A549 treated with RU486 at 1 μM for 4 hours (cell line): ENCODE measurements around the gene WRAP53. TPM values are rescaled to one million over a fixed set of nuclear protein-coding genes. Genes with fewer than 3 reads are reported as not detected.

Source experiments
- total RNA-seq: library from RNA; stranded (reverse); fragments of 200-300 nt; extraction: Qiagen RNA extraction; gene quantifications from 5 replicates; pipeline ENCODE4 v1.2.3, GENCODE V29; 2022; ENCODE audit warnings: low read depth

WRAP53 gene
- total RNA-seq, result 33.8 to 47.6 TPM (median 43.3 TPM) in 5 replicates

DNA sequence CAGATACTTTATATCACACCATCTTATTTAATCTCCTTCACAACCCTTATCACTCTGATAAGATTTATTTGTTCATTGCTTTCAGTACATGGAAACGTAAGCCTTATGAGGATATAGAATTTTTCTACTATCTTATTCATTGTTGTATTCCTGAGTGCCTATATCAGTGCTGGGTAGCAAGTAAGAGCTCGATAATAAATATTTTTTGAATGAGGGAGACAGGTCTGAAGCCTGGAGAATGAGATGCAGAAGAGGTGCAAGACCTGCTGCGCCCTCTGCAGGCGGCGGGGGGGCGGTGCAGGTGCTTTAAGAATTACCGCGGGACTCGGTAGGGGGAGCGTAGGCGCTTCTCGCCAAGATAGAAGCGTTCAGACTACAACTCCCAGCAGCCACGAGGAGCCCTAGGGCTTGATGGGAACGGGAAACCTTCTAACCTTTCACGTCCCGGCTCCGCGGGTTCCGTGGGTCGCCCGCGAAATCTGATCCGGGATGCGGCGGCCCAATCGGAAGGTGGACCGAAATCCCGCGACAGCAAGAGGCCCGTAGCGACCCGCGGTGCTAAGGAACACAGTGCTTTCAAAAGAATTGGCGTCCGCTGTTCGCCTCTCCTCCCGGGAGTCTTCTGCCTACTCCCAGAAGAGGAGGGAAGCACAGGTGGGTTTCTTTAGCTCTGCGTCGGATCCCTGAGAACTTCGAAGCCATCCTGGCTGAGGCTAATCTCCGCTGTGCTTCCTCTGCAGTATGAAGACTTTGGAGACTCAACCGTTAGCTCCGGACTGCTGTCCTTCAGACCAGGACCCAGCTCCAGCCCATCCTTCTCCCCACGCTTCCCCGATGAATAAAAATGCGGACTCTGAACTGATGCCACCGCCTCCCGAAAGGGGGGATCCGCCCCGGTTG is at the start of gene WRAP53:
Gene WRAP53 (plus strand): TSS at position 570 of the 900 bp plus-strand sequence. CDS start 172 bp downstream, at position 742.

DNA sequence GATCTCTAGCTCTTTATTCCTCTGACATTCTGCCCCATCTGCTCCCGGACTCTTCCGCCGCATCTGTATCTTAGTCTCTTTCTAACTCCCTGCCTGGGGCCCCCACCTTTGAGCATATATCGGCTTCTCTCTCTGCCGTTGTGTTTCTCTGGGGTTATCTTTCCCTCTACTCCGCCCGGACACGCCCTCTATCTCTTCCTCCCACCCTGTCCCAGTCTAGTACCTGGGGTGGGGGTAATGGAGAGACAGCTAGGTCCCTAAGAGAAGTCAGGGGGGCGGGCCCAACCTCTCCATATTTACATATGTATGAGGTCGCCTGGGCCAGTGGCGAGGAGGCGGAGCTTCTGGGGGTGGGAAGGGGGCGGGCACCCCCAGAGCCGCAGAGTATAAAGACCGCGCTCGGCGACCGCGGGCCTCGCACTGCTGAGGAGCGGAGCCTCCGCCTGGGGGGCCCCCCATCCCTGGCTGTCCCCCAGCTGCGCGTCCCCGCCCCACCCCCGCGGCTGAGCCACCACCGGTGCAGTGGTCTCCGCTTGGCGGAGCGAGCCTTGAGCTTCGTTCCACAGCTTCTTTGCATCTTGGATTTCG is 37.7 kb upstream of the WRAP53 start, which contains the start of gene ATP1B2:
Gene ATP1B2 (plus strand): TSS at position 418 of the 588 bp plus-strand sequence. CDS start 593 bp downstream, outside the sequence.

DNA sequence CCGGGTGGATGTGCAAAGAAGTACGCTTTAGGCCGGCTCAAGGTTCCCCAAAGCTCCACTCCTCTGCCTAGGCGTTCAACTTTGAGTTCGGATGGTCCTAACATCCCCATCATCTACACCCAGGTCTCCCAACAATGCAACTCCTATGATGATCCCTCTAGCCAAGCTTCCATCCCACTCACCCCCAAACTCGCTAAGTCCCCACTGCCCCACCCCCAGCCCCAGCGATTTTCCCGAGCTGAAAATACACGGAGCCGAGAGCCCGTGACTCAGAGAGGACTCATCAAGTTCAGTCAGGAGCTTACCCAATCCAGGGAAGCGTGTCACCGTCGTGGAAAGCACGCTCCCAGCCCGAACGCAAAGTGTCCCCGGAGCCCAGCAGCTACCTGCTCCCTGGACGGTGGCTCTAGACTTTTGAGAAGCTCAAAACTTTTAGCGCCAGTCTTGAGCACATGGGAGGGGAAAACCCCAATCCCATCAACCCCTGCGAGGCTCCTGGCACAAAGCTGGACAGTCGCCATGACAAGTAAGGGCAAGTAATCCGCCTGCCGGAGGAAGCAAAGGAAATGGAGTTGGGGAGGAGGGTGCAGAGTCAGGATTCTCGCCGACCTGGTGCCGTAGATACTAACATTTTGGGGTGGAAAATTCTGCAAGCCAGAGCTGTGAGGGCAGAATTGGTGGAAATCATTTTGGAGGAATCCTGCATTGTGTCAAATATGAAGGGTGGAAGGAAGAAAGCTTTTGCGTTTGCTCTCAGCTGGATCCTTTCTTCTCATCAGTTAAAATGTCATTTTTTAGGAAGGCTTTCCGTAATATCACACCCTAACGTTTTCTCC is 987 bp upstream of the WRAP53 start, which contains the start of gene TP53:
Gene TP53 (minus strand): TSS at position 419 of the 836 bp plus-strand sequence. CDS start 10,896 bp downstream, outside the sequence.

GRCh38 chr17:7704601-7705268 is 16.5 kb downstream of the WRAP53 start, which contains the start of gene EFNB3:
TSS of gene EFNB3 (plus strand) at chr17:7705202. CDS start at chr17:7705599, 397 bp downstream.

DNA sequence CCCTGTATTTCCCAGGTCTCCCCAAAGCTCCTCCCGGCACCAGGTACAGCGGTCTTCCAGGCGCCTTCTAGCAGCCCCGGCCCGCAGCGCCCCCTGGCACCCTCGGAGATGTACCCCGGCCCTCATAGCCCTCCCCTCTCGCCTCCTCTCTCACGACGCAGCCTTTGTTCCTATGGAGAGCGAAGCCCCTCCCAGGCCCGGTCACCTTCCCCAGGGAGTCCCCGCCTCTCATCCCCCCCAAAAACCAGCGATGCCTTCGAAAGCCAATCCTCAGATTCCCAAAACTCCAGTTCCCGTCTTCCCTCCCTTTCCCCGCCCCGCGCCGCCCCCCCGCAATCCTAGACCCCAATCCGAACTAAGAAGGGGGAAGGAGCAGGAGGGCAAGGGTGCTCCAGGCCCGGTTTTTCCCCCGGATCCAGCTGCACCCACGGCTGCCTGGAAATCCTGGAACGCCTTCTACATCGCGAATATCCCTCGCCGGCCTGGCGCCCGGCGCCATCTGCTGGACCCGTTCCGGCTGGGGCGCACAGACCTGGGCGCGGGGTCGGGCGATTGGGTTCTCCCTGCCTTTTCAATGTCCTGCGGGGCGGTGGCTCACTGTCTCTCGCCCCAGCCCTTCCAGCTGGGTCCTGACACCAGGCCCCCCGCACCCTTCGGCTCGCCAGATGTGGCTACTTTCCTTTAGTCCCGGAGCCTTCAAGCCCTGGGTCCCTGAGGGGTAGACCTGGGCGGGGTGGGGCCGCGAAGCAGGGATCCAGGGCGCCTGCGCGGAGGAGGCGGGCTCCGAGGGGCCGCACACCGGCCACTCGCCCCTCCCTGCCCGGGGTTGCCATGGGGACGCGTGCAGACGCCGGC is 28.9 kb downstream of the WRAP53 start, which contains the start of gene DNAH2:
Gene DNAH2 (plus strand): TSS at position 844 of the 855 bp plus-strand sequence. CDS start 1,991 bp downstream, outside the sequence.

Other genes starting within 250 kb of the WRAP53 start
- 0.74 to 1.4 TPM (median 1.2 TPM) in 5 replicates for gene FGF11, start 249.0 kb upstream of the WRAP53 start, total RNA-seq
- 5.7 to 8.0 TPM (median 7.2 TPM) in 5 replicates for gene CHRNB1, start 243.4 kb upstream of the WRAP53 start, total RNA-seq
- 17.8 to 24.3 TPM (median 22.7 TPM) in 5 replicates for gene ZBTB4, start 208.8 kb upstream of the WRAP53 start, total RNA-seq
- not detected in 5 replicates for gene SLC35G6, start 207.0 kb upstream of the WRAP53 start, total RNA-seq
- 62.1 to 84.5 TPM (median 77.7 TPM) in 5 replicates for gene POLR2A, start 204.1 kb upstream of the WRAP53 start, total RNA-seq
- gene TNFSF12, start 139.4 kb upstream of the WRAP53 start, total RNA-seq, result 8.8 to 13.0 TPM (median 10.7 TPM) in 5 replicates
- gene TNFSF13, start 129.7 kb upstream of the WRAP53 start, total RNA-seq, result 0.72 to 1.5 TPM (median 1.1 TPM) in 5 replicates
- 93.8 to 107 TPM (median 95.9 TPM) in 5 replicates for gene SENP3, start 126.6 kb upstream of the WRAP53 start, total RNA-seq
- 31.7 to 44.5 TPM (median 39.7 TPM) in 5 replicates for gene CD68, start 108.8 kb upstream of the WRAP53 start, total RNA-seq
- 117 to 140 TPM (median 122 TPM) in 5 replicates for gene MPDU1, start 104.6 kb upstream of the WRAP53 start, total RNA-seq
- 0.16 to 0.30 TPM (median 0.19 TPM) in 5 replicates for gene SOX15, start 98.4 kb upstream of the WRAP53 start, total RNA-seq
- gene FXR2, start 73.6 kb upstream of the WRAP53 start, total RNA-seq, result 52.7 to 63.1 TPM (median 62.0 TPM) in 5 replicates
- gene SAT2, start 60.7 kb upstream of the WRAP53 start, total RNA-seq, result 70.6 to 108 TPM (median 81.7 TPM) in 5 replicates
- 0.47 to 0.70 TPM (median 0.64 TPM) in 5 replicates for gene SHBG, start 58.3 kb upstream of the WRAP53 start, total RNA-seq
- gene ATP1B2, start 37.6 kb upstream of the WRAP53 start, total RNA-seq, result 0.13 to 0.42 TPM (median 0.27 TPM) in 5 replicates
- gene TP53, start 987 bp upstream of the WRAP53 start, total RNA-seq, result 46.4 to 54.0 TPM (median 52.3 TPM) in 5 replicates
- gene EFNB3, start 16.7 kb downstream of the WRAP53 start, total RNA-seq, result 0.85 to 1.9 TPM (median 1.7 TPM) in 5 replicates
- 0.01 to 0.02 TPM (median 0.02 TPM) in 3 of 5 replicates, not detected in the others for gene DNAH2, start 29.3 kb downstream of the WRAP53 start, total RNA-seq
- 13.2 to 24.6 TPM (median 20.3 TPM) in 5 replicates for gene KDM6B, start 145.7 kb downstream of the WRAP53 start, total RNA-seq
- gene TMEM88, start 166.6 kb downstream of the WRAP53 start, total RNA-seq, result 0.31 to 1.5 TPM (median 0.71 TPM) in 5 replicates
- gene NAA38, start 169.1 kb downstream of the WRAP53 start, total RNA-seq, result 188 to 252 TPM (median 226 TPM) in 5 replicates
- 17.6 to 22.4 TPM (median 21.6 TPM) in 5 replicates for gene CYB5D1, start 169.5 kb downstream of the WRAP53 start, total RNA-seq
- 58.1 to 75.8 TPM (median 63.0 TPM) in 5 replicates for gene CHD3, start 200.3 kb downstream of the WRAP53 start, total RNA-seq
- gene RNF227, start 227.8 kb downstream of the WRAP53 start, total RNA-seq, result 0.98 to 1.9 TPM (median 1.4 TPM) in 5 replicates
- 1.5 to 3.4 TPM (median 2.9 TPM) in 5 replicates for gene KCNAB3, start 241.4 kb downstream of the WRAP53 start, total RNA-seq
- gene TRAPPC1, start 243.5 kb downstream of the WRAP53 start, total RNA-seq, result 301 to 369 TPM (median 322 TPM) in 5 replicates
- 33.2 to 42.2 TPM (median 41.3 TPM) in 5 replicates for gene CNTROB, start 243.7 kb downstream of the WRAP53 start, total RNA-seq